H1 (cell line): Measurements from ENCODE around the gene RTN4RL2. TPM values are rescaled to one million over a fixed set of nuclear protein-coding genes. Genes with fewer than 3 reads are reported as not detected.

Experiments used
- CTCF ChIA-PET: fragments of 300-600 bp; sonication (Branson Sonifier 250); formaldehyde crosslinking; loops from one replicate; lab custom pipeline; 2021; ENCODE audit not compliant: partially characterized antibody; lab: Charles Lee
- POLR2A ChIA-PET: fragments of 300-600 bp; sonication (Branson Sonifier 250); formaldehyde crosslinking; loops from one replicate; lab custom pipeline; 2021; ENCODE audit warnings: inconsistent platforms; ENCODE audit not compliant: partially characterized antibody; lab: Charles Lee
- DNase-seq, 2 experiments: peaks; one replicate each; pipeline versions ENCODE4 v3.0.0 to v3.0.0-alpha.2; 2010 to 2022; ENCODE audit warnings: low spot score in 2 of 2, low read depth in 1 of 2, mixed read lengths in 1 of 2
- FAIRE-seq: peaks from 2 replicates; lab custom pipeline; 2011; peaks lifted over from hg19 to GRCh38; lab: Jason Lieb, UNC
- H2AFZ ChIP-seq: 2 replicates; pipeline ENCODE4 v1.8.1; 2012; ENCODE audit warnings: low read length, inconsistent platforms
- H2AK5ac ChIP-seq: 2 replicates; pipeline ENCODE4 v1.6.1; 2013; ENCODE audit warnings: low read depth, low read length
- H2BK120ac ChIP-seq: replicated peaks from 2 replicates; pipeline ENCODE3; 2013; ENCODE audit warnings: low read depth, low read length, inconsistent platforms
- H2BK12ac ChIP-seq: 2 replicates; pipeline ENCODE4 v1.6.1; 2013; ENCODE audit warnings: low read depth, low read length
- H2BK15ac ChIP-seq: 2 replicates; pipeline ENCODE4 v1.6.1; 2013; ENCODE audit warnings: low read length
- H2BK20ac ChIP-seq: 2 replicates; pipeline ENCODE4 v1.6.1; 2013; ENCODE audit warnings: low read length
- H2BK5ac ChIP-seq: 2 replicates; pipeline ENCODE4 v1.6.1; 2013; ENCODE audit warnings: low read depth, low read length
- H3K14ac ChIP-seq: 2 replicates; pipeline ENCODE4 v1.6.1; 2013; ENCODE audit warnings: inconsistent platforms; ENCODE audit not compliant: insufficient read length
- H3K18ac ChIP-seq: 2 replicates; pipeline ENCODE4 v1.6.1; 2013; ENCODE audit warnings: low read length; ENCODE audit errors: extremely low read depth
- H3K23ac ChIP-seq: 2 replicates; pipeline ENCODE4 v1.6.1; 2013; ENCODE audit warnings: inconsistent platforms; ENCODE audit not compliant: insufficient read length
- H3K23me2 ChIP-seq: 2 replicates; pipeline ENCODE4 v1.6.1; 2013; ENCODE audit warnings: low read depth, low read length
- H3K27ac ChIP-seq: 2 replicates; pipeline ENCODE4 v1.6.1; 2011; ENCODE audit warnings: low read depth, low read length, inconsistent platforms
- H3K27me3 ChIP-seq, 4 experiments: replicated peaks in 1 of 4; 1 replicate in 1 of 4; 2 replicates in 3 of 4; pipeline versions ENCODE4 v1.6.1 to v1.8.1; 2011 to 2013; ENCODE audit warnings: low read length in 3 of 4, mild to moderate bottlenecking in 3 of 4, inconsistent platforms in 2 of 4, mixed read lengths in 2 of 4, moderate library complexity in 1 of 4; ENCODE audit not compliant: control insufficient read depth in 3 of 4, insufficient read depth in 3 of 4; ENCODE audit errors: extremely low read depth in 1 of 4
- H3K36me3 ChIP-seq, 4 experiments: 2 replicates each; pipeline versions ENCODE4 v1.6.1 to v1.8.1; 2011 to 2013; ENCODE audit warnings: mild to moderate bottlenecking in 4 of 4, low read length in 3 of 4, moderate library complexity in 2 of 4, control low read depth in 1 of 4, inconsistent platforms in 1 of 4; ENCODE audit not compliant: insufficient read depth in 4 of 4, control insufficient read depth in 2 of 4
- H3K4ac ChIP-seq: replicated peaks from 2 replicates; pipeline ENCODE3; 2013; ENCODE audit warnings: low read length, low read depth, mixed read lengths, inconsistent platforms; ENCODE audit not compliant: insufficient read length
- H3K4me1 ChIP-seq, 4 experiments: replicated peaks in 1 of 4; 1 replicate in 1 of 4; 2 replicates in 3 of 4; pipeline versions ENCODE4 v1.6.1 to v1.8.1; 2011 to 2013; ENCODE audit warnings: low read length in 3 of 4, inconsistent platforms in 2 of 4, mixed read lengths in 1 of 4; ENCODE audit not compliant: insufficient read depth in 4 of 4, control insufficient read depth in 3 of 4
- H3K4me2 ChIP-seq, 2 experiments: 2 replicates each; pipeline versions ENCODE4 v1.6.1 to v1.8.1; 2011 to 2013; ENCODE audit warnings: low read depth in 2 of 2, low read length in 2 of 2, control low read depth in 1 of 2, inconsistent platforms in 1 of 2, mild to moderate bottlenecking in 1 of 2; ENCODE audit not compliant: insufficient read depth in 1 of 2
- H3K4me3 ChIP-seq, 4 experiments: fragments of 200-600, 300-600 bp in 1 of 4; sonication (generic), shearing (Covaris generic), sonication (Bioruptor Twin) in 1 of 4; 2 replicates each; pipeline versions ENCODE4 v1.5.1 to v1.8.1; 2011 to 2016; ENCODE audit warnings: low read length in 4 of 4, low read depth in 3 of 4, control low read depth in 2 of 4, inconsistent platforms in 2 of 4, mild to moderate bottlenecking in 2 of 4, mixed read lengths in 1 of 4, moderate library complexity in 1 of 4; ENCODE audit not compliant: insufficient read depth in 2 of 4; ENCODE audit errors: extremely low read depth in 1 of 4
- H3K56ac ChIP-seq: replicated peaks from 2 replicates; pipeline ENCODE3; 2013; ENCODE audit warnings: low read depth, mild to moderate bottlenecking, mixed read lengths, low read length, inconsistent platforms; ENCODE audit not compliant: insufficient read length
- H3K79me1 ChIP-seq: 2 replicates; pipeline ENCODE4 v1.6.1; 2013; ENCODE audit warnings: low read depth, low read length, control low read depth
- H3K79me2 ChIP-seq, 2 experiments: 2 replicates each; pipeline versions ENCODE4 v1.6.1 to v1.8.1; 2012 to 2013; ENCODE audit warnings: low read length in 2 of 2, mild to moderate bottlenecking in 2 of 2, inconsistent platforms in 1 of 2; ENCODE audit not compliant: insufficient read depth in 2 of 2, control insufficient read depth in 1 of 2
- H3K9ac ChIP-seq, 4 experiments: replicated peaks in 1 of 4; 1 replicate in 1 of 4; 2 replicates in 3 of 4; pipeline versions ENCODE4 v1.6.1 to v1.8.1; 2011 to 2013; ENCODE audit warnings: low read depth in 3 of 4, low read length in 3 of 4, control low read depth in 2 of 4, mild to moderate bottlenecking in 2 of 4, moderate library complexity in 2 of 4, inconsistent platforms in 1 of 4; ENCODE audit errors: extremely low read depth in 1 of 4
- H3K9me3 ChIP-seq, 2 experiments: 2 replicates each; pipeline versions ENCODE4 v1.6.1 to v1.8.1; 2012 to 2013; ENCODE audit warnings: mild to moderate bottlenecking in 2 of 2, moderate library complexity in 2 of 2, control low read depth in 1 of 2, inconsistent platforms in 1 of 2, low read depth in 1 of 2, low read length in 1 of 2, mixed read lengths in 1 of 2; ENCODE audit not compliant: insufficient read depth in 2 of 2
- H4K20me1 ChIP-seq, 2 experiments: replicated peaks in 1 of 2; 2 replicates each; pipeline versions ENCODE3 to v1.8.1; 2011 to 2013; ENCODE audit warnings: inconsistent platforms in 2 of 2, low read length in 2 of 2, mild to moderate bottlenecking in 1 of 2; ENCODE audit not compliant: insufficient read depth in 2 of 2, control insufficient read depth in 1 of 2
- H4K5ac ChIP-seq: 2 replicates; pipeline ENCODE4 v1.6.1; 2013; ENCODE audit warnings: low read length, low read depth, mixed read lengths, inconsistent platforms; ENCODE audit not compliant: insufficient read length
- H4K8ac ChIP-seq: 2 replicates; pipeline ENCODE4 v1.8.0; 2013; ENCODE audit warnings: mild to moderate bottlenecking, moderate library complexity, low read length, inconsistent platforms; ENCODE audit not compliant: insufficient read depth; ENCODE audit errors: extremely low read depth
- H4K91ac ChIP-seq: replicated peaks from 2 replicates; pipeline ENCODE3; 2013; ENCODE audit warnings: low read length, mixed read lengths, inconsistent platforms; ENCODE audit not compliant: insufficient read length
- E2F6 ChIP-seq: IDR thresholded peaks from 2 replicates; pipeline ENCODE4 v1.6.1; 2012; ENCODE audit warnings: inconsistent platforms
- MAFK ChIP-seq: IDR thresholded peaks from 2 replicates; pipeline ENCODE4 v1.6.1; 2012; ENCODE audit warnings: low read depth, mild to moderate bottlenecking, improper control_type of control experiment, low read length
- POU5F1 ChIP-seq: IDR thresholded peaks from 2 replicates; pipeline ENCODE4 v1.6.1; 2011; ENCODE audit warnings: low read depth, mild to moderate bottlenecking, low read length, moderate library complexity
- RNF2 ChIP-seq: fragments of 200-900, 300-1000 bp; sonication (generic); IDR thresholded peaks from 2 replicates; pipeline ENCODE4 v1.7.1; 2016; ENCODE audit warnings: borderline replicate concordance, low read depth, mild to moderate bottlenecking, antibody characterized with exemption, low read length; ENCODE audit not compliant: poor library complexity, severe bottlenecking; ENCODE audit errors: missing control alignments
- TAF1 ChIP-seq: IDR thresholded peaks from 2 replicates; pipeline ENCODE4 v1.6.1; 2011; ENCODE audit warnings: mild to moderate bottlenecking, low read depth, low read length
- TAF7 ChIP-seq: optimal IDR thresholded peaks from 2 replicates; pipeline ENCODE3; 2011; ENCODE audit warnings: low read depth, mild to moderate bottlenecking, inconsistent platforms, low read length, moderate library complexity, borderline replicate concordance
- ZNF274 ChIP-seq: IDR thresholded peaks from 2 replicates; pipeline ENCODE4 v1.7.0; 2012; ENCODE audit warnings: low read length, borderline replicate concordance; ENCODE audit errors: extremely low read depth
- WGBS, 2 experiments: shearing (Covaris generic) in 1 of 2; methylation state at CpG; one replicate each; pipeline versions ENCODE4 v1.1.6 to v1.1.7; 2013 to 2015; ENCODE audit warnings: low lambda C conversion rate in 2 of 2, mixed read lengths in 2 of 2, inconsistent platforms in 1 of 2, low coverage in 1 of 2, missing lambda C conversion rate in 1 of 2; ENCODE audit not compliant: insufficient replicate concordance in 2 of 2, insufficient coverage in 1 of 2, insufficient read length in 1 of 2; ENCODE audit errors: extremely low coverage in 1 of 2, missing lambda C conversion rate in 1 of 2; 5-methylcytosine and 5-hydroxymethylcytosine counted together
- polyA plus RNA-seq, 7 experiments: library from polyadenylated mRNA; depleted of rRNA in 3 of 7; stranded (reverse) in 5 of 7; unstranded in 2 of 7; fragments of >200 nt in 5 of 7; fragments of 200-250 nt in 2 of 7; gene quantifications; 1 replicate in 5 of 7; 2 replicates in 1 of 7; 4 replicates in 1 of 7; pipeline versions ENCODE4 v1.2.1 to v1.2.3, GENCODE V29; 2011 to 2013; ENCODE audit warnings: missing spikeins in 2 of 7, mixed read lengths in 2 of 7
- total RNA-seq: library from RNA; stranded (reverse); fragmentation: NEBNext Ultra II Directional; extraction: Animal tissue kit (Norgen Biotek cat#: 25700); gene quantifications from 2 replicates; pipeline ENCODE4 v1.2.1, GENCODE V29; 2021
- TF ChIP-seq, protein P1 (sequence below): IDR thresholded peaks from 2 replicates; pipeline ENCODE4 v1.6.1; 2011; ENCODE audit warnings: low read length, improper control_type of control experiment
- TF ChIP-seq, protein P2 (sequence below), 3 experiments: IDR thresholded peaks; 1 replicate in 2 of 3; 2 replicates in 1 of 3; pipeline versions ENCODE4 v1.5.1 to v1.6.1; 2011; ENCODE audit warnings: low read length in 3 of 3, mild to moderate bottlenecking in 3 of 3, inconsistent platforms in 2 of 3, low read depth in 1 of 3, moderate library complexity in 1 of 3; ENCODE audit not compliant: insufficient read depth in 1 of 3; ENCODE audit errors: control extremely low read depth in 1 of 3

The RTN4RL2 gene
- total and polyA plus RNA-seq, 2 of the 8 experiments (the other 6 are each of a cell fraction or from before 2014, with no cell fraction given): 11.4 to 23.7 TPM

DNA sequence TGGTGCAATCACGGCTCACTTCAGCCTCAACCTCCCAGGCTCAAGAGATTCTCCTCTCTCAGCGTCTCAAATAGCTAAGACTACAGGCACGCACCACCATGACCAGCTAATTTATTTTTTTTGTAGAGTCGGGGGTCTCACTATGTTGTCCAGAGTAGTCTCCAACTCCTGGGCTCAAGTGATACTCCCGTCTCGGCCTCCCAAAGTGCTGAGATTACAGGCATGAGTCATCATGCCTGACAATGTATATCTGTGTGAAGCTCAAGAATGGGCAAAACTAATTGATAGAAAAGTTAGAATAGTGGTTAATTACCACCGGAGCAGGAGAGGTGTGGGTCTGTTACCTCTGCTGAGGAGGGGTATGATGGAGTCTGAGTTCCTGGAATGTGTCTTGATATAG, 24.3 kb upstream of the RTN4RL2 start:
- no peak overlapping the region for H4K8ac ChIP-seq
- no peaks in the 10 kb centered on the region for H3K9me3 ChIP-seq
- no peak overlapping the region for H3K9ac ChIP-seq
- H3K27ac ChIP-seq: no peak overlapping the region
- H3K36me3 ChIP-seq: no peaks in the 10 kb centered on the region
- no peak overlapping the region for H2AK5ac ChIP-seq
- 0 out of 7 replicates have a peak, but pooled peaks cover 0 to 5% (median 0%) of the 10 kb centered on the region in 4 experiments for H3K27me3 ChIP-seq
- H3K4me2 ChIP-seq: no peak overlapping the region
- DNase-seq: no peak
- no peaks in the 10 kb centered on the region for H3K23me2 ChIP-seq
- H3K18ac ChIP-seq: no peak overlapping the region
- ChIA-PET POLR2A (interaction anchor here (0.7 to 1.7 kb wide), 4 partner anchors 9 to 215 kb away, joined by 3 to 6 read pairs (median 4); partner anchors contain the start of gene SLC43A3), CTCF (interaction anchor here (0.9 to 12.5 kb wide), 9 partner anchors 8 to 431 kb away, joined by 3 to 97 read pairs (median 3); partner anchors contain the start of genes RTN4RL2 and UBE2L6)
- H4K20me1 ChIP-seq: no peaks in the 10 kb centered on the region
- no peak overlapping the region for H2BK15ac ChIP-seq
- no peaks in the 10 kb centered on the region for H3K79me2 ChIP-seq
- H2BK12ac ChIP-seq: no peak overlapping the region
- H3K4ac ChIP-seq: no peak overlapping the region
- no peaks in the 10 kb centered on the region for H3K79me1 ChIP-seq
- no peak overlapping the region for H3K4me3 ChIP-seq
- no peak overlapping the region for H2BK5ac ChIP-seq
- no peak overlapping the region for H4K5ac ChIP-seq
- no peak overlapping the region for H2BK20ac ChIP-seq
- H2BK120ac ChIP-seq: no peak overlapping the region
- no peak for FAIRE-seq
- no peak overlapping the region for H4K91ac ChIP-seq
- 88% methylated on average over 7 of the region's 7 CpGs; no CpG with 5 or more reads in 1 of the 2 experiments for WGBS, 2 experiments
- H2AFZ ChIP-seq: no peak overlapping the region
- no peak overlapping the region for H3K56ac ChIP-seq
- H3K23ac ChIP-seq: no peak overlapping the region
- H3K4me1 ChIP-seq: no peaks in the 10 kb centered on the region
- H3K14ac ChIP-seq: no peak overlapping the region
- TF ChIP-seq POU5F1 (no peak), MAFK (no peak), ZNF274 (no peak), TAF1 (no peak), RNF2 (no peak), E2F6 (no peak), TAF7 (no peak)
- TF ChIP-seq, protein P1, sequence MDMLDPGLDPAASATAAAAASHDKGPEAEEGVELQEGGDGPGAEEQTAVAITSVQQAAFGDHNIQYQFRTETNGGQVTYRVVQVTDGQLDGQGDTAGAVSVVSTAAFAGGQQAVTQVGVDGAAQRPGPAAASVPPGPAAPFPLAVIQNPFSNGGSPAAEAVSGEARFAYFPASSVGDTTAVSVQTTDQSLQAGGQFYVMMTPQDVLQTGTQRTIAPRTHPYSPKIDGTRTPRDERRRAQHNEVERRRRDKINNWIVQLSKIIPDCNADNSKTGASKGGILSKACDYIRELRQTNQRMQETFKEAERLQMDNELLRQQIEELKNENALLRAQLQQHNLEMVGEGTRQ: no peak
- TF ChIP-seq, protein P2, sequence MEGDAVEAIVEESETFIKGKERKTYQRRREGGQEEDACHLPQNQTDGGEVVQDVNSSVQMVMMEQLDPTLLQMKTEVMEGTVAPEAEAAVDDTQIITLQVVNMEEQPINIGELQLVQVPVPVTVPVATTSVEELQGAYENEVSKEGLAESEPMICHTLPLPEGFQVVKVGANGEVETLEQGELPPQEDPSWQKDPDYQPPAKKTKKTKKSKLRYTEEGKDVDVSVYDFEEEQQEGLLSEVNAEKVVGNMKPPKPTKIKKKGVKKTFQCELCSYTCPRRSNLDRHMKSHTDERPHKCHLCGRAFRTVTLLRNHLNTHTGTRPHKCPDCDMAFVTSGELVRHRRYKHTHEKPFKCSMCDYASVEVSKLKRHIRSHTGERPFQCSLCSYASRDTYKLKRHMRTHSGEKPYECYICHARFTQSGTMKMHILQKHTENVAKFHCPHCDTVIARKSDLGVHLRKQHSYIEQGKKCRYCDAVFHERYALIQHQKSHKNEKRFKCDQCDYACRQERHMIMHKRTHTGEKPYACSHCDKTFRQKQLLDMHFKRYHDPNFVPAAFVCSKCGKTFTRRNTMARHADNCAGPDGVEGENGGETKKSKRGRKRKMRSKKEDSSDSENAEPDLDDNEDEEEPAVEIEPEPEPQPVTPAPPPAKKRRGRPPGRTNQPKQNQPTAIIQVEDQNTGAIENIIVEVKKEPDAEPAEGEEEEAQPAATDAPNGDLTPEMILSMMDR (IDR thresholded peaks at IDR 0.05; ENCODE audit: control extremely low read depth in 1 of 3, insufficient read depth in 1 of 3, low read depth in 1 of 3, low read length in 3 of 3): no peak
